ENCODE data around the gene ANGPTL1.

- TF ChIP-seq EP300 (IDR thresholded peaks at IDR 0.05; ENCODE audit: borderline replicate concordance in 1 of 2, low read depth in 2 of 2, low read length in 2 of 2), result no peak
- no peak for TF ChIP-seq CTCF (IDR thresholded peaks at IDR 0.05; ENCODE audit: control extremely low read depth in 1 of 3, insufficient read depth in 1 of 3, low read depth in 1 of 3, low read length in 3 of 3)
- no peak for TF ChIP-seq KDM1A (IDR thresholded peaks at IDR 0.05; ENCODE audit: borderline replicate concordance, low read length)
- TF ChIP-seq EZH2 (IDR thresholded peaks at IDR 0.05; ENCODE audit: low read depth, low read length, severe bottlenecking), result no peak
- TF ChIP-seq GABPA (IDR thresholded peaks at IDR 0.05; ENCODE audit: borderline replicate concordance, insufficient read depth, low read length), result no peak
Observed at GRCh38 chr1:178867670-178868069, 3.2 kb downstream of the ANGPTL1 start.

All from H1 (cell line).